Stimulated activated CD4-positive, alpha-beta T cell treated with anti-CD3 and anti-CD28 coated beads, Interleukin-12 subunit alpha, Interleukin-12 subunit beta, amount 100 ng/mL, for 4 hours (primary cell): ENCODE data around the gene B3GNT5.
A peak's percentile ranks its signal among the peaks of the same experiment; 100 is the strongest.

Experiments used
- DNase-seq: peaks from one replicate; pipeline ENCODE4 v3.0.0-alpha.2; 2020

B3GNT5 gene

GRCh38 chr3:183233966-183234365, 19.1 kb upstream of the B3GNT5 start:
- DNase-seq = no peak

- no peak for DNase-seq
Observed at GRCh38 chr3:183239046-183239445, 14.0 kb upstream of the B3GNT5 start.

GRCh38 chr3:183242431-183242830, 10.6 kb upstream of the B3GNT5 start:
- DNase-seq = no peak

- no peak for DNase-seq
Observed at GRCh38 chr3:183244219-183244618, 8.8 kb upstream of the B3GNT5 start.

GRCh38 chr3:183244981-183245476, 8.0 kb upstream of the B3GNT5 start:
- no peak for DNase-seq

GRCh38 chr3:183247011-183247589, 6.0 kb upstream of the B3GNT5 start:
- no peak for DNase-seq

- no peak for DNase-seq
Observed at GRCh38 chr3:183249006-183249718, 3.9 kb upstream of the B3GNT5 start.

- no peak for DNase-seq
Observed at GRCh38 chr3:183252118-183252782, 803 bp upstream of the B3GNT5 start.

GRCh38 chr3:183253528-183254486, 754 bp downstream of the B3GNT5 start:
- DNase-seq = peak; percentile 29

- DNase-seq = no peak
Observed at GRCh38 chr3:183254487-183255347, 1.7 kb downstream of the B3GNT5 start.

GRCh38 chr3:183255348-183255730, 2.3 kb downstream of the B3GNT5 start:
- DNase-seq = no peak

GRCh38 chr3:183259087-183259486, 6.0 kb downstream of the B3GNT5 start:
- DNase-seq = no peak

GRCh38 chr3:183259621-183260020, 6.6 kb downstream of the B3GNT5 start:
- DNase-seq = no peak

- DNase-seq = no peak
Observed at GRCh38 chr3:183260167-183260904, 7.3 kb downstream of the B3GNT5 start.

GRCh38 chr3:183261151-183261724, 8.2 kb downstream of the B3GNT5 start:
- no peak for DNase-seq

GRCh38 chr3:183262875-183263378, 9.9 kb downstream of the B3GNT5 start:
- DNase-seq = no peak

- no peak for DNase-seq
Observed at GRCh38 chr3:183264268-183264667, 11.2 kb downstream of the B3GNT5 start.

- no peak for DNase-seq
Observed at GRCh38 chr3:183265157-183265642, 12.1 kb downstream of the B3GNT5 start.

GRCh38 chr3:183265834-183266417, 12.9 kb downstream of the B3GNT5 start:
- DNase-seq = peak; percentile 21

- DNase-seq = no peak
Observed at GRCh38 chr3:183266454-183266853, 13.4 kb downstream of the B3GNT5 start.
